Neural crest cell (in vitro differentiated cells): ENCODE measurements around the gene LY6G6F. TPM values are rescaled to one million over a fixed set of nuclear protein-coding genes. Genes with fewer than 3 reads are reported as not detected.
A peak's percentile ranks its signal among the peaks of the same experiment; 100 is the strongest.

Experiments used
- DNase-seq: peaks from one replicate; pipeline ENCODE4 v3.0.0; 2021; ENCODE audit warnings: low read depth, mixed read lengths, low spot score
- H3K27ac Mint-ChIP-seq: one replicate; pipeline ENCODE4 v1.8.0; 2021; ENCODE audit warnings: mild to moderate bottlenecking, mixed read lengths; ENCODE audit not compliant: unreplicated experiment
- H3K27me3 Mint-ChIP-seq: 2 replicates; pipeline ENCODE4 v1.8.0; 2021; ENCODE audit warnings: low read depth, mild to moderate bottlenecking, mixed read lengths
- H3K36me3 Mint-ChIP-seq: 2 replicates; pipeline ENCODE4 v1.8.0; 2021; ENCODE audit warnings: low read depth, mild to moderate bottlenecking, mixed read lengths
- H3K4me1 Mint-ChIP-seq: 2 replicates; pipeline ENCODE4 v1.8.0; 2021; ENCODE audit warnings: mixed read lengths
- H3K4me3 Mint-ChIP-seq: one replicate; pipeline ENCODE4 v1.8.0; 2021; ENCODE audit warnings: mild to moderate bottlenecking, mixed read lengths
- H3K9me3 Mint-ChIP-seq: 2 replicates; pipeline ENCODE4 v1.8.0; 2021; ENCODE audit warnings: mixed read lengths
- CTCF ChIP-seq: fragments of 200-600 bp; sonication (generic); conservative IDR thresholded peaks from 2 replicates; pipeline ENCODE4 v1.5.0; 2021; ENCODE audit warnings: antibody characterized with exemption, mild to moderate bottlenecking
- total RNA-seq: library from RNA; stranded (reverse); gene quantifications from 2 replicates; pipeline ENCODE4 v1.2.1, GENCODE V29; 2021

Gene LY6G6F
- total RNA-seq, 1 donor from 2014 or later, result not detected

- Mint-ChIP-seq H3K9me3 (no peaks in the 10 kb centered on the region), H3K4me1 (peaks cover 48% of the 10 kb centered on the region), H3K27ac (peak overlapping the region; percentile 95), H3K27me3 (peaks cover 4% of the 10 kb centered on the region), H3K36me3 (peaks cover 42% of the 10 kb centered on the region), H3K4me3 (peak overlapping the region; percentile 98)
- TF ChIP-seq CTCF, result peak; percentile 71
- DNase-seq, result peak; percentile 87
These were observed 22.9 kb downstream of the LY6G6F start for GRCh38 chr6:31729515-31729978.

- Mint-ChIP-seq H3K4me3 (peak overlapping the region; percentile 98), H3K4me1 (peaks cover 52% of the 10 kb centered on the region), H3K27me3 (peaks cover 4% of the 10 kb centered on the region), H3K36me3 (peaks cover 42% of the 10 kb centered on the region), H3K27ac (peak overlapping the region; percentile 95), H3K9me3 (no peaks in the 10 kb centered on the region)
- TF ChIP-seq CTCF, result no peak
- DNase-seq, result peak; percentile 94
These were observed 23.4 kb downstream of the LY6G6F start for GRCh38 chr6:31729979-31730630.

- no peak for TF ChIP-seq CTCF
- peak overlapping the region; percentile 98 for H3K4me3 Mint-ChIP-seq
- H3K36me3 Mint-ChIP-seq, result peaks cover 40% of the 10 kb centered on the region
- H3K27ac Mint-ChIP-seq, result peak overlapping the region; percentile 95
- H3K4me1 Mint-ChIP-seq, result peaks cover 57% of the 10 kb centered on the region
- H3K9me3 Mint-ChIP-seq, result no peaks in the 10 kb centered on the region
- peaks cover 4% of the 10 kb centered on the region for H3K27me3 Mint-ChIP-seq
- DNase-seq, result no peak
These were observed 24.0 kb downstream of the LY6G6F start for GRCh38 chr6:31730631-31731086.

GRCh38 chr6:31732029-31732428 is 25.4 kb downstream of the LY6G6F start:
- DNase-seq, result no peak
- peak overlapping the region; percentile 98 for H3K4me3 Mint-ChIP-seq
- peaks cover 4% of the 10 kb centered on the region for H3K27me3 Mint-ChIP-seq
- no peak for TF ChIP-seq CTCF
- peaks cover 62% of the 10 kb centered on the region for H3K4me1 Mint-ChIP-seq
- no peak overlapping the region for H3K27ac Mint-ChIP-seq
- no peaks in the 10 kb centered on the region for H3K9me3 Mint-ChIP-seq
- peaks cover 27% of the 10 kb centered on the region for H3K36me3 Mint-ChIP-seq

GRCh38 chr6:31733734-31734133 is 27.1 kb downstream of the LY6G6F start:
- H3K4me3 Mint-ChIP-seq, result peak overlapping the region; percentile 93
- no peaks in the 10 kb centered on the region for H3K9me3 Mint-ChIP-seq
- H3K27me3 Mint-ChIP-seq, result peaks cover 4% of the 10 kb centered on the region
- H3K27ac Mint-ChIP-seq, result peak overlapping the region; percentile 43
- no peak for TF ChIP-seq CTCF
- no peak for DNase-seq
- H3K4me1 Mint-ChIP-seq, result peaks cover 75% of the 10 kb centered on the region
- peaks cover 21% of the 10 kb centered on the region for H3K36me3 Mint-ChIP-seq
